GM12873 (cell line): Measurements from ENCODE around the gene MOB3B.

Experiments used
- CTCF ChIP-seq: IDR thresholded peaks from 2 replicates; pipeline ENCODE4 v1.5.1; 2012; ENCODE audit warnings: low read depth, mild to moderate bottlenecking, moderate library complexity, low read length, control low read depth; ENCODE audit not compliant: insufficient read depth; ENCODE audit errors: missing control alignments

The MOB3B gene

GRCh38 chr9:27441741-27442070, 87.9 kb downstream of the MOB3B start:
- TF ChIP-seq CTCF: no peak

- no peak for TF ChIP-seq CTCF
These were observed 88.5 kb downstream of the MOB3B start for GRCh38 chr9:27440888-27441740.

GRCh38 chr9:27438522-27438921, 91.1 kb downstream of the MOB3B start:
- no peak for TF ChIP-seq CTCF

GRCh38 chr9:27437652-27438373, 91.8 kb downstream of the MOB3B start:
- TF ChIP-seq CTCF: no peak

GRCh38 chr9:27436234-27436633, 93.4 kb downstream of the MOB3B start:
- no peak for TF ChIP-seq CTCF

- TF ChIP-seq CTCF: no peak
These were observed 95.8 kb downstream of the MOB3B start for GRCh38 chr9:27433631-27434325.

GRCh38 chr9:27432308-27432707, 97.3 kb downstream of the MOB3B start:
- no peak for TF ChIP-seq CTCF
